OCI-LY7 (cell line): ENCODE results near the gene CORIN. TPM values are rescaled to one million over a fixed set of nuclear protein-coding genes. Genes with fewer than 3 reads are reported as not detected.

Source experiments
- BruUV-seq: library from RNA; stranded (reverse); fragments of 400-500 nt; replicated peaks from 2 replicates; lab custom pipeline; 2021; lab: Mats Ljungman, UMichigan
- CTCF ChIA-PET: fragments of 300-600 bp; sonication (Branson Sonifier 250); formaldehyde crosslinking; loops from one replicate; lab custom pipeline; 2022; ENCODE audit warnings: antibody characterized with exemption; ENCODE audit not compliant: unreplicated experiment; lab: Charles Lee
- POLR2A ChIA-PET: fragments of 300-600 bp; sonication (Branson Sonifier 250); formaldehyde crosslinking; loops from one replicate; lab custom pipeline; 2022; ENCODE audit warnings: antibody characterized with exemption; lab: Charles Lee
- DNase-seq: peaks from one replicate; pipeline ENCODE4 v3.0.0-alpha.2; 2015; ENCODE audit warnings: low spot score
- H2AFZ ChIP-seq: fragments of 200-600 bp; sonication (generic), shearing (Covaris generic); 2 replicates; pipeline ENCODE4 v1.6.1; 2014; ENCODE audit warnings: mild to moderate bottlenecking, antibody characterized with exemption, low read length, moderate library complexity
- H3K27ac ChIP-seq: fragments of 200-600 bp; sonication (generic); 2 replicates; pipeline ENCODE4 v1.5.1; 2014; ENCODE audit warnings: mixed run types, low read depth, mild to moderate bottlenecking, moderate library complexity, low read length, inconsistent platforms; ENCODE audit not compliant: poor library complexity, severe bottlenecking
- H3K36me3 ChIP-seq: fragments of 200-600 bp; sonication (generic); 2 replicates; pipeline ENCODE4 v1.6.1; 2014; ENCODE audit warnings: mild to moderate bottlenecking, antibody characterized with exemption, low read length, moderate library complexity, mixed read lengths; ENCODE audit not compliant: insufficient read depth
- H3K4me1 ChIP-seq: fragments of 200-600 bp; sonication (generic); 2 replicates; pipeline ENCODE4 v1.5.1; 2014; ENCODE audit warnings: mild to moderate bottlenecking, low read length; ENCODE audit not compliant: insufficient read depth, poor library complexity, severe bottlenecking
- H3K4me2 ChIP-seq: fragments of 200-600 bp; sonication (generic); 2 replicates; pipeline ENCODE4 v1.6.1; 2014; ENCODE audit warnings: mild to moderate bottlenecking, low read length
- H3K4me3 ChIP-seq: fragments of 200-600 bp; sonication (generic); 2 replicates; pipeline ENCODE4 v1.5.1; 2014; ENCODE audit warnings: mild to moderate bottlenecking, low read depth, low read length; ENCODE audit not compliant: poor library complexity, severe bottlenecking
- H3K79me2 ChIP-seq: fragments of 200-600 bp; sonication (generic); 2 replicates; pipeline ENCODE4 v1.6.1; 2016; ENCODE audit warnings: low read depth, mild to moderate bottlenecking, low read length, moderate library complexity, mixed read lengths; ENCODE audit not compliant: insufficient read depth
- H3K9me2 ChIP-seq: fragments of 200-600 bp; sonication (generic); 2 replicates; pipeline ENCODE4 v1.6.1; 2016; ENCODE audit warnings: mild to moderate bottlenecking, low read length, mixed read lengths; ENCODE audit not compliant: insufficient read depth
- H3K9me3 ChIP-seq: fragments of 200-600 bp; sonication (generic); 2 replicates; pipeline ENCODE4 v1.6.1; 2014; ENCODE audit warnings: mild to moderate bottlenecking, mixed run types, low read length, mixed read lengths
- H4K20me1 ChIP-seq: fragments of 200-600 bp; sonication (generic); 2 replicates; pipeline ENCODE4 v1.6.1; 2014; ENCODE audit warnings: mild to moderate bottlenecking, antibody characterized with exemption, low read length, moderate library complexity, mixed read lengths; ENCODE audit not compliant: insufficient read depth
- EZH2phosphoT487 ChIP-seq: fragments of 200-600 bp; sonication (generic); IDR thresholded peaks from 2 replicates; pipeline ENCODE4 v1.6.1; 2018; ENCODE audit warnings: low read depth, borderline replicate concordance, mild to moderate bottlenecking, mixed run types, antibody characterized with exemption, low read length, moderate library complexity, mixed read lengths
- intact Hi-C: fragments of 100-400 bp; cut with micrococcal nuclease; formaldehyde crosslinking; loops from one replicate; pipeline ENCODE4 v1.10.0; 2022; ENCODE audit not compliant: unreplicated experiment
- total RNA-seq, 2 experiments: library from RNA; depleted of rRNA in 1 of 2; stranded (reverse); fragments of >200 nt in 1 of 2; shearing (Covaris generic) in 1 of 2; gene quantifications; 2 replicates each; pipeline ENCODE4 v1.2.3, GENCODE V29; 2014 to 2022
- TF ChIP-seq, protein P1 (sequence below): fragments of 200-600 bp; sonication (generic); conservative IDR thresholded peaks from 2 replicates; pipeline ENCODE4 v1.5.1; 2014; ENCODE audit warnings: mild to moderate bottlenecking, antibody characterized with exemption, low read length, moderate library complexity, mixed read lengths

Gene CORIN
- total RNA-seq, 2 experiments from 2014 or later, result 0.40 TPM; not detected in 1

DNA sequence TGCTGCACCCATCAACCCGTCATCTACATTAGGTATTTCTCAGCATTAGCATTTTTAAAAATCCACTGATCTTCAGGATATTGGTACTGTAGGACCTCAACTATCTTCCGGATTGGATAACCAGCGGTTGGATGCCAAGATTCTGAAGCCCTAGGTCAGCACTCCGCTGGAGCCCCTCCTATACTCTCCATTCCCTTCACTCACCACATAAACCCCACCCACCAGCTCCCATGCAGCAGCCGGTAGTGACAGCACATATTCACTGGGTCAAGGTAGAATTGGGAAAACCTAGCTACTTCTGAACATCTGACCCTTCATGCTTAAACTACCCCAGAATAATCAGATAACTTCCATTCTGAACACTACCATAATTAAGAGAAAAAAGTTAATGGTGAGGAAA is 134.9 kb downstream of the CORIN start:
- Histone ChIP-seq H3K9me3 (no peaks in the 10 kb centered on the region), H3K79me2 (no peaks in the 10 kb centered on the region), H3K9me2 (no peaks in the 10 kb centered on the region), H3K4me2 (no peak overlapping the region), H3K4me1 (no peaks in the 10 kb centered on the region), H3K36me3 (no peaks in the 10 kb centered on the region), H3K4me3 (no peak overlapping the region), H2AFZ (no peak overlapping the region), H3K27ac (no peak overlapping the region), H4K20me1 (no peaks in the 10 kb centered on the region)
- no peak for DNase-seq
- ChIA-PET POLR2A (interaction anchor here (1.0 kb wide), 1 partner anchor 9 kb away, joined by 3 read pairs; no protein-coding TSS in a partner anchor), CTCF (no interaction called here)
- BruUV-seq, result no TSS peak
- TF ChIP-seq, protein P1, sequence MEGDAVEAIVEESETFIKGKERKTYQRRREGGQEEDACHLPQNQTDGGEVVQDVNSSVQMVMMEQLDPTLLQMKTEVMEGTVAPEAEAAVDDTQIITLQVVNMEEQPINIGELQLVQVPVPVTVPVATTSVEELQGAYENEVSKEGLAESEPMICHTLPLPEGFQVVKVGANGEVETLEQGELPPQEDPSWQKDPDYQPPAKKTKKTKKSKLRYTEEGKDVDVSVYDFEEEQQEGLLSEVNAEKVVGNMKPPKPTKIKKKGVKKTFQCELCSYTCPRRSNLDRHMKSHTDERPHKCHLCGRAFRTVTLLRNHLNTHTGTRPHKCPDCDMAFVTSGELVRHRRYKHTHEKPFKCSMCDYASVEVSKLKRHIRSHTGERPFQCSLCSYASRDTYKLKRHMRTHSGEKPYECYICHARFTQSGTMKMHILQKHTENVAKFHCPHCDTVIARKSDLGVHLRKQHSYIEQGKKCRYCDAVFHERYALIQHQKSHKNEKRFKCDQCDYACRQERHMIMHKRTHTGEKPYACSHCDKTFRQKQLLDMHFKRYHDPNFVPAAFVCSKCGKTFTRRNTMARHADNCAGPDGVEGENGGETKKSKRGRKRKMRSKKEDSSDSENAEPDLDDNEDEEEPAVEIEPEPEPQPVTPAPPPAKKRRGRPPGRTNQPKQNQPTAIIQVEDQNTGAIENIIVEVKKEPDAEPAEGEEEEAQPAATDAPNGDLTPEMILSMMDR, result no peak
- TF ChIP-seq EZH2phosphoT487, result no peak
- intact Hi-C loops, result loop anchor here (10.0 kb wide), 1 partner anchor 382 kb away; no protein-coding TSS in a partner anchor

DNA sequence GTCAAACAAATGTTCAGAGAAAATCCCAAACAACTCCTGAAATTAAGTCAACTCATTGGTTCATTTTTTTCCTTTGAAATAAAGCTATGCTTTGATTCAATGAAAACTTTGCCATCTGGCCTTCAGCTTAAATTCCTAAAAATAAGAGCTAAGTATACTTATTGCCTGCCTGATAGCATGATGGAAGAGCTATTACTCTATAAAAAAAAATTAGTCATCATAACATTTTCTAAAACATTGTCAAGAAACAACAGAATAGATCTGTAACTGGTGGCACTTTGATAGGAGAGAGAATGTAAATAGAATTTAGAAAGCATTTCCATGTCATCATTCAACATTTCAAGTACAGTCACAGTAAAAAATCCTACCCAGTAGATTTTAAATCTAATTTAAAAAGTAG is 136.6 kb downstream of the CORIN start:
- DNase-seq, result no peak
- TF ChIP-seq, protein P1, result no peak
- Histone ChIP-seq H3K4me2 (no peak overlapping the region), H3K9me3 (no peaks in the 10 kb centered on the region), H3K36me3 (no peaks in the 10 kb centered on the region), H3K4me3 (no peak overlapping the region), H2AFZ (no peak overlapping the region), H3K4me1 (no peaks in the 10 kb centered on the region), H3K9me2 (no peaks in the 10 kb centered on the region), H3K27ac (no peak overlapping the region), H3K79me2 (no peaks in the 10 kb centered on the region), H4K20me1 (no peaks in the 10 kb centered on the region)
- ChIA-PET POLR2A (interaction anchor here (0.5 to 0.6 kb wide), 3 partner anchors 20 to 223 kb away, joined by 3 read pairs; no protein-coding TSS in a partner anchor), CTCF (no interaction called here)
- intact Hi-C loops, result loop anchor here (10.0 kb wide), 1 partner anchor 384 kb away; no protein-coding TSS in a partner anchor
- no TSS peak for BruUV-seq

DNA sequence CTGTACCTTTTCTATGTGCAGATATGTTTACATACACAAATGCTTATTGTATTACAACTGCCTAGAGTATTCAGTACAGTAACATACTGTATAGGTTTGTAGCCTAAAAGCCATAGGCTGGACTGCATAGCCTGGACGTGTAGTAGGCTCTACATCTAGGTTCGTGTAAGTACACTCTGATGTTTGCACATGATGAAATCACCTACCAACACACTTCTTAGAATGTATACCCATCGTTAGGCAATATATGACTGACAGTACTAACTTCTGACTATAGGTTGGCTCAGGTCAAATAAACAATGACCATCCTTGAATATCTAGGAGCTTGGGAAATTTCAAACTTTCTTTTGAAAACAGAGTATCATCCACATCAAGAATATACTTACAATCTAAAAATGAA is 139.0 kb downstream of the CORIN start:
- Histone ChIP-seq H3K79me2 (no peaks in the 10 kb centered on the region), H3K36me3 (no peaks in the 10 kb centered on the region), H3K9me3 (no peaks in the 10 kb centered on the region), H3K9me2 (no peaks in the 10 kb centered on the region), H3K4me3 (no peak overlapping the region), H3K27ac (no peak overlapping the region), H3K4me1 (no peaks in the 10 kb centered on the region), H2AFZ (no peak overlapping the region), H4K20me1 (no peaks in the 10 kb centered on the region), H3K4me2 (no peak overlapping the region)
- POLR2A ChIA-PET, result interaction anchor here (0.6 kb wide), 1 partner anchor 1142 kb away, joined by 3 read pairs; no protein-coding TSS in a partner anchor
- intact Hi-C loops, result no loop called here
- DNase-seq, result no peak
- no TSS peak for BruUV-seq
- CTCF ChIA-PET, result no interaction called here
- no peak for TF ChIP-seq EZH2phosphoT487
- TF ChIP-seq, protein P1, result no peak
